Subcutaneous adipose tissue (tissue), 4 donors: ENCODE data around the gene CNTNAP2. TPM values are rescaled to one million over a fixed set of nuclear protein-coding genes. Genes with fewer than 3 reads are reported as not detected.

Experiments used
- total RNA-seq, 4 donors: library from RNA; depleted of rRNA; stranded (reverse); fragments of >200 nt; gene quantifications; one replicate each; pipeline ENCODE4 v1.1.0, GENCODE V29; 2016
- TF ChIP-seq, protein P1 (sequence below): fragments of 450-650 bp; IDR thresholded peaks from one replicate; pipeline ENCODE4 v1.5.1; 2016; ENCODE audit warnings: low read depth, mild to moderate bottlenecking, control low read depth, antibody characterized with exemption, moderate library complexity

The CNTNAP2 gene
- total RNA-seq, 4 donors from 2014 or later: not detected

- TF ChIP-seq, protein P1, sequence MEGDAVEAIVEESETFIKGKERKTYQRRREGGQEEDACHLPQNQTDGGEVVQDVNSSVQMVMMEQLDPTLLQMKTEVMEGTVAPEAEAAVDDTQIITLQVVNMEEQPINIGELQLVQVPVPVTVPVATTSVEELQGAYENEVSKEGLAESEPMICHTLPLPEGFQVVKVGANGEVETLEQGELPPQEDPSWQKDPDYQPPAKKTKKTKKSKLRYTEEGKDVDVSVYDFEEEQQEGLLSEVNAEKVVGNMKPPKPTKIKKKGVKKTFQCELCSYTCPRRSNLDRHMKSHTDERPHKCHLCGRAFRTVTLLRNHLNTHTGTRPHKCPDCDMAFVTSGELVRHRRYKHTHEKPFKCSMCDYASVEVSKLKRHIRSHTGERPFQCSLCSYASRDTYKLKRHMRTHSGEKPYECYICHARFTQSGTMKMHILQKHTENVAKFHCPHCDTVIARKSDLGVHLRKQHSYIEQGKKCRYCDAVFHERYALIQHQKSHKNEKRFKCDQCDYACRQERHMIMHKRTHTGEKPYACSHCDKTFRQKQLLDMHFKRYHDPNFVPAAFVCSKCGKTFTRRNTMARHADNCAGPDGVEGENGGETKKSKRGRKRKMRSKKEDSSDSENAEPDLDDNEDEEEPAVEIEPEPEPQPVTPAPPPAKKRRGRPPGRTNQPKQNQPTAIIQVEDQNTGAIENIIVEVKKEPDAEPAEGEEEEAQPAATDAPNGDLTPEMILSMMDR: no peak
Observed at GRCh38 chr7:147405621-147406020, 1289.0 kb downstream of the CNTNAP2 start.

- TF ChIP-seq, protein P1: no peak
Observed at GRCh38 chr7:147406521-147407135, 1290.0 kb downstream of the CNTNAP2 start.

- TF ChIP-seq, protein P1: no peak
Observed at GRCh38 chr7:147411096-147411495, 1294.5 kb downstream of the CNTNAP2 start.

GRCh38 chr7:147412109-147412508, 1295.5 kb downstream of the CNTNAP2 start:
- TF ChIP-seq, protein P1: no peak

- TF ChIP-seq, protein P1: no peak
Observed at GRCh38 chr7:147412782-147413556, 1296.4 kb downstream of the CNTNAP2 start.

DNA sequence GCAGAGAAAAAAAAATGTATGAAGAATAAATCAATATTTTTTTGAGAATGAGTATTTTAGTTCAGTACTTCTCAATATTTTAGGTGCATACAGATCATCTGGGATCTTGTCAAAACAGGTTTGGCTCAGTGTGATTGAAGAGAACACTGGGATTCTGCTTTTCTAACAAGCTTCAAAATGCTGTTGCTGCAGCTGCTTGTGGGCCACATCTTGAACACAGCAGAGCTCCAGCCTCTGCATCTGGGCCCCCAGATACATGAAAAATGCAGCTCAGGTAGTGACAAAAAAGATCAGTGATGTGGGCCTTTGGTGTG, 1296.9 kb downstream of the CNTNAP2 start:
- TF ChIP-seq, protein P1: no peak

DNA sequence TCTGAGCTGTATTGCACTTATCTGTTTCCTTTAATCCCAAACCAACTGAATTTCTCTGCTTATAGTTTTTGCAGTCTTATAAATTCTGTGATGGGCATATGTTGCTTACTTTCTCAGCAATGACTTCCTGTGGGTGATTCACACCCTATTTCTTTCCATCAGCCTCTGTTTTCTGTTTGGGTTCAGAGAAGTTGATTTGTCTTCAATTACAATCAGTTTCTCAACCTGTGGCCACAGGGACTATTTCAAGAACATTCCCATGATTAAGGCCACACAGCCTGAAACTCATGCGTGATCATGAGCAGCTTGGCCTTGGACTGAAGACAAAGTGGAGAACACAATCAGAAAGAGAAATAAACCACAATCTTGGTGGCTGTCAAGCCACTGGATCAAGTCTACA, 1299.4 kb downstream of the CNTNAP2 start:
- TF ChIP-seq, protein P1: no peak
